HCT116 (cell line): ENCODE data around the gene ARHGEF3. TPM values are rescaled to one million over a fixed set of nuclear protein-coding genes. Genes with fewer than 3 reads are reported as not detected.

ENCODE experiments used
- ATAC-seq: fragments of 200-7000 bp; cut with Tn5 transposase; 2 replicates; pipeline ENCODE4 v1.9.1; 2020; ENCODE audit warnings: mild to moderate bottlenecking, moderate library complexity
- BruUV-seq: library from RNA; stranded (reverse); fragments of 400-500 nt; replicated peaks from 2 replicates; lab custom pipeline; 2021; lab: Mats Ljungman, UMichigan
- CTCF ChIA-PET: fragments of 300-600 bp; sonication (Branson Sonifier 250); formaldehyde crosslinking; loops from one replicate; lab custom pipeline; 2021; ENCODE audit warnings: antibody characterized with exemption; lab: Charles Lee
- POLR2A ChIA-PET: fragments of 300-600, 350-600 bp; sonication (Branson Sonifier 250); formaldehyde crosslinking; loops from one replicate; lab custom pipeline; 2021; ENCODE audit warnings: antibody characterized with exemption; lab: Charles Lee
- RAD21 ChIA-PET, 2 experiments: fragments of 300-600 bp; sonication (Branson Sonifier 250); formaldehyde crosslinking; loops; one replicate each; lab custom pipeline; 2023; ENCODE audit warnings: low total read pairs in 2 of 2; ENCODE audit not compliant: uncharacterized antibody in 2 of 2, unreplicated experiment in 2 of 2, low non-redundant PET in 1 of 2; lab: Charles Lee
- DNase-seq: peaks from one replicate; pipeline ENCODE4 v3.0.0-alpha.2; 2010; ENCODE audit warnings: low read depth, low spot score
- H2AFZ ChIP-seq: fragments of 200-600 bp; shearing (Covaris generic), sonication (generic); 2 replicates; pipeline ENCODE4 v1.6.1; 2017; ENCODE audit warnings: low read depth, mixed run types, mixed read lengths, antibody characterized with exemption, low read length; ENCODE audit not compliant: poor library complexity, severe bottlenecking
- H3K27ac ChIP-seq: 2 replicates; pipeline ENCODE4 v1.5.1; 2012; ENCODE audit warnings: low read depth, low read length
- H3K27me3 ChIP-seq: fragments of 200-600 bp; sonication (generic); 2 replicates; pipeline ENCODE4 v1.6.1; 2016; ENCODE audit warnings: mixed run types, low read length, mixed read lengths; ENCODE audit not compliant: insufficient read depth
- H3K36me3 ChIP-seq, 2 experiments: fragments of 200-500 bp in 1 of 2; fragments of 200-600 bp in 1 of 2; sonication (Bioruptor generic) in 1 of 2; sonication (generic) in 1 of 2; 2 replicates each; pipeline versions ENCODE4 v1.5.1 to v1.6.1; 2014 to 2016; ENCODE audit warnings: low read length in 2 of 2, inconsistent platforms in 1 of 2, mixed read lengths in 1 of 2, mixed run types in 1 of 2; ENCODE audit not compliant: insufficient read depth in 2 of 2, control insufficient read depth in 1 of 2
- H3K4me1 ChIP-seq, 2 experiments: fragments of 200-600 bp in 1 of 2; sonication (generic) in 1 of 2; 2 replicates each; pipeline versions ENCODE4 v1.5.1 to v1.6.1; 2012 to 2017; ENCODE audit warnings: low read length in 2 of 2, inconsistent platforms in 1 of 2, mild to moderate bottlenecking in 1 of 2, mixed read lengths in 1 of 2, mixed run types in 1 of 2, moderate library complexity in 1 of 2; ENCODE audit not compliant: insufficient read depth in 2 of 2, control insufficient read depth in 1 of 2
- H3K4me2 ChIP-seq: fragments of 200-600 bp; sonication (generic); 2 replicates; pipeline ENCODE4 v1.6.1; 2017; ENCODE audit warnings: mixed run types, low read length, mixed read lengths
- H3K4me3 ChIP-seq, 2 experiments: fragments of 200-600 bp in 1 of 2; sonication (generic) in 1 of 2; replicated peaks in 1 of 2; 2 replicates each; pipeline ENCODE4 v1.5.1; 2011 to 2016; ENCODE audit warnings: low read length in 2 of 2, control low read depth in 1 of 2, low read depth in 1 of 2, mild to moderate bottlenecking in 1 of 2, mixed read lengths in 1 of 2, mixed run types in 1 of 2
- H3K79me2 ChIP-seq: fragments of 200-600 bp; sonication (generic); 2 replicates; pipeline ENCODE4 v1.6.1; 2017; ENCODE audit warnings: mild to moderate bottlenecking, mixed run types, low read length, moderate library complexity, mixed read lengths; ENCODE audit not compliant: insufficient read depth
- H3K9ac ChIP-seq: fragments of 200-600 bp; sonication (generic); 2 replicates; pipeline ENCODE4 v1.6.1; 2016; ENCODE audit warnings: low read length, mixed read lengths
- H3K9me2 ChIP-seq: fragments of 200-600 bp; sonication (generic), shearing (Covaris generic); 2 replicates; pipeline ENCODE4 v1.6.1; 2017; ENCODE audit warnings: mixed run types, mild to moderate bottlenecking, moderate library complexity; ENCODE audit not compliant: insufficient read depth
- H3K9me3 ChIP-seq, 2 experiments: fragments of 200-500 bp in 1 of 2; fragments of 200-600 bp in 1 of 2; sonication (Bioruptor generic) in 1 of 2; sonication (generic) in 1 of 2; 2 replicates each; pipeline ENCODE4 v1.6.1; 2014 to 2017; ENCODE audit warnings: low read length in 2 of 2, mixed read lengths in 2 of 2, inconsistent platforms in 1 of 2, low read depth in 1 of 2, mild to moderate bottlenecking in 1 of 2, mixed run types in 1 of 2, moderate library complexity in 1 of 2; ENCODE audit not compliant: control insufficient read depth in 1 of 2, insufficient read depth in 1 of 2
- H4K20me1 ChIP-seq: fragments of 200-600 bp; sonication (generic), shearing (Covaris generic); 2 replicates; pipeline ENCODE4 v1.6.1; 2017; ENCODE audit warnings: mixed run types, mild to moderate bottlenecking, moderate library complexity; ENCODE audit not compliant: insufficient read depth
- ATF3 ChIP-seq: IDR thresholded peaks from 2 replicates; pipeline ENCODE4 v1.6.1; 2012
- CEBPB ChIP-seq: IDR thresholded peaks from 2 replicates; pipeline ENCODE4 v1.6.1; 2012; ENCODE audit warnings: low read depth
- EGR1 ChIP-seq: IDR thresholded peaks from 2 replicates; pipeline ENCODE4 v1.6.1; 2012; ENCODE audit warnings: low read depth
- ELF1 ChIP-seq: IDR thresholded peaks from 2 replicates; pipeline ENCODE4 v1.6.1; 2012; ENCODE audit warnings: low read depth, borderline replicate concordance
- EZH2phosphoT487 ChIP-seq: fragments of 200-600 bp; IDR thresholded peaks from 2 replicates; pipeline ENCODE4 v1.6.1; 2018; ENCODE audit warnings: antibody characterized with exemption, borderline replicate concordance
- JUND ChIP-seq: IDR thresholded peaks from 2 replicates; pipeline ENCODE4 v1.6.1; 2012
- MAX ChIP-seq: IDR thresholded peaks from 2 replicates; pipeline ENCODE4 v1.6.1; 2012
- REST ChIP-seq: IDR thresholded peaks from 2 replicates; pipeline ENCODE4 v1.6.1; 2012; ENCODE audit warnings: low read depth
- SP1 ChIP-seq: IDR thresholded peaks from 2 replicates; pipeline ENCODE4 v1.6.1; 2012; ENCODE audit warnings: low read depth
- ZBTB33 ChIP-seq: IDR thresholded peaks from 2 replicates; pipeline ENCODE4 v1.6.1; 2011; ENCODE audit warnings: mild to moderate bottlenecking, low read length, moderate library complexity; ENCODE audit not compliant: insufficient replicate concordance; ENCODE audit errors: extremely low read depth
- intact Hi-C: fragments of 100-400 bp; cut with micrococcal nuclease; formaldehyde crosslinking; loops from 2 replicates; pipeline ENCODE4 v1.10.0; 2022
- total RNA-seq: library from RNA; stranded (reverse); gene quantifications from one replicate; pipeline ENCODE4 v1.2.1, GENCODE V29; 2021; ENCODE audit not compliant: unreplicated experiment

ARHGEF3 gene
- total RNA-seq, 1 experiment from 2014 or later, result 18.1 TPM

GRCh38 chr3:56681984-56682461 is 119.7 kb downstream of the ARHGEF3 start (continued):
- TF ChIP-seq ZBTB33 (no peak), CEBPB (no peak), ATF3 (no peak)

- ATAC-seq (no peak), DNase-seq (no peak)
- POLR2A ChIA-PET, result no interaction called here
- RAD21 ChIA-PET, result no interaction called here
- CTCF ChIA-PET, result no interaction called here
- no TSS peak for BruUV-seq
- H3K79me2 ChIP-seq, result peaks cover 61% of the 10 kb centered on the region
- H3K4me2 ChIP-seq, result no peak overlapping the region
- no peak overlapping the region for H3K9ac ChIP-seq
- no peak overlapping the region for H2AFZ ChIP-seq
- H3K36me3 ChIP-seq, result 0 out of 4 replicates have a peak, but pooled peaks cover 0 to 3% of the 10 kb centered on the region in 2 experiments
- TF ChIP-seq SP1 (no peak), ELF1 (no peak), MAX (no peak), JUND (no peak), REST (no peak), EGR1 (no peak), EZH2phosphoT487 (no peak), CEBPB (no peak)
- H3K9me3 ChIP-seq, result peaks cover 0 to 12% of the 10 kb centered on the region in 2 experiments; a peak in 1 of 4 replicates
- H3K27ac ChIP-seq, result no peak overlapping the region
- H3K27me3 ChIP-seq, result no peaks in the 10 kb centered on the region
- H3K4me1 ChIP-seq, result peaks cover 6 to 15% of the 10 kb centered on the region in 2 experiments
- H3K9me2 ChIP-seq, result 0 out of 2 replicates have a peak, but pooled peaks cover 2% of the 10 kb centered on the region
- H4K20me1 ChIP-seq, result no peaks in the 10 kb centered on the region
- H3K4me3 ChIP-seq, result no peak overlapping the region
- intact Hi-C loops, result no loop called here
Measured at GRCh38 chr3:56680054-56680580, 121.6 kb downstream of the ARHGEF3 start.
